Ectodermal cell (in vitro differentiated cells): ENCODE data around the gene GLS.
"Not testable (repeated sequence)": the region's sequence is repeated elsewhere in the genome, so short reads cannot be mapped to it uniquely, and the experiment has no call there.

Source experiments
- H3K27ac ChIP-seq: 2 replicates; pipeline ENCODE4 v1.7.0; 2013; ENCODE audit warnings: mild to moderate bottlenecking, low read depth, low read length; ENCODE audit not compliant: insufficient read depth, poor library complexity, severe bottlenecking
- H3K27me3 ChIP-seq: 2 replicates; pipeline ENCODE4 v1.7.0; 2013; ENCODE audit warnings: mild to moderate bottlenecking, low read length; ENCODE audit not compliant: insufficient read depth, control insufficient read depth, poor library complexity, severe bottlenecking
- H3K36me3 ChIP-seq: one replicate; pipeline ENCODE4 v1.7.0; 2013; ENCODE audit warnings: low read length; ENCODE audit not compliant: control insufficient read depth, insufficient read depth
- H3K4me1 ChIP-seq: one replicate; pipeline ENCODE4 v1.7.0; 2013; ENCODE audit warnings: low read length; ENCODE audit not compliant: control insufficient read depth, insufficient read depth
- H3K4me3 ChIP-seq: 2 replicates; pipeline ENCODE4 v1.7.0; 2013; ENCODE audit warnings: low read depth, low read length, control low read depth; ENCODE audit not compliant: insufficient read depth
- H3K9me3 ChIP-seq: 2 replicates; pipeline ENCODE4 v1.7.0; 2013; ENCODE audit warnings: mild to moderate bottlenecking, low read length, moderate library complexity; ENCODE audit not compliant: control insufficient read depth
- WGBS, 2 experiments: methylation state at CpG; one replicate each; pipeline ENCODE4 v1.1.7; 2013; ENCODE audit warnings: missing lambda C conversion rate in 2 of 2; 5-methylcytosine and 5-hydroxymethylcytosine counted together

The GLS gene

DNA sequence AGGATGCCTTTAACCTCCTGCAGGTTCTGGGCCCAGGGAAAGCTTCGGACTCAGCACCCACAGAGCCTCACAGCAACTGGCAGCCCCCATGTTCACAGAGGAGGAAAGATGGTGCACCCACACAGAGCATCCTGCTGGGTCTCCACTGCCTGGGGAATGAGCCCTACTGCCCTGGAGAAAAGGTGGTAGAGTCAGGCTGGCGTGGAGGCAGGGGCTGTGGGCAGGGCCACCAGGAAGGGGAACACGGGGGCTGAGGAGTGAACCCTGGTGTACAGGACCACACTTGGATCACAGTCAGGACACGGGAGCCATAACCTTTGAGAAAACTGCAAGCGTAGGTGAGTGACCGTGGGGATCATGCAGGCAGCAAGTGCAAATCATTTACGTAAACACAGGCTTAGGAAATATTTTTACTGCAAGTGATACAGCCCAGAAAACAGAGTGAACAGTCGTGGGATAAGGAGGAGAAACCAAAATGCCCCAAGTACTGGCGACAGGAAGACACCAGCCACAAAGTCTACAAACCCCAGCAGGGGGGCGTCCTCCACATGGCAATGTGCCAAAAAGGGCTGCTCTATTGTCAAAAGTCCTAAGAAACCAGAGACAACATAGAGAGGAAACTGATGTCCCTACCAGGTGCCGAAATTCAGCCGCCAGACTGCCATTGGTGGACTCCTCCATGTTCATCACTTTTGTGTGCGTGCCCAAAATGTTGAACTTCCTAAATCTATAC is 105.8 kb downstream of the GLS start:
- 93% methylated on average over 13 of the region's 13 CpGs for WGBS, 2 experiments

DNA sequence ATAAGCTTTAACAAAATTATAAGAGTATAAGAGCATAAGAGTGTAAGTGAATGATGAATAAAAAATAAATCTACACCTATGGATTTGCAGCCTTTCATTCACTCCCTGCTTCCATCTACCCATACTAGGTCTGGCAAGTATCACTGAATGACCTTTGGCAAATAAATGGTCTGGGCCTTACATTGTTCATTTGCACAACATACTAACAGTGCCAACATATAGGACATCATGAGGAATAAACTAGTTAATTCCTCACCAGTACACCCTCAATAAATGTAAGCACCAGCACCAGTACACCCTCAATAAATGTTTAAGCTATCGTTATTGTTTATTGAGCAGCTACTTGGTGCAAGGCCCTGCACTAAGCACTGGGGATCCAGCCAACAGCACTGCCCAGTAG is 106.5 kb downstream of the GLS start:
- WGBS, 2 experiments: 94 to 100% methylated on average over 1 of the region's 1 CpG
- H3K36me3 ChIP-seq: peaks cover 32% of the 10 kb centered on the region
- H3K27ac ChIP-seq: no peak overlapping the region

More for the DNA sequence above, 105.8 kb downstream of the GLS start:
- H3K27me3 ChIP-seq: no peaks in the 10 kb centered on the region
- H3K4me3 ChIP-seq: no peak overlapping the region
- H3K9me3 ChIP-seq: no peaks in the 10 kb centered on the region
- H3K36me3 ChIP-seq: peaks cover 32% of the 10 kb centered on the region
- no peak overlapping the region for H3K27ac ChIP-seq
- H3K4me1 ChIP-seq: no peaks in the 10 kb centered on the region

DNA sequence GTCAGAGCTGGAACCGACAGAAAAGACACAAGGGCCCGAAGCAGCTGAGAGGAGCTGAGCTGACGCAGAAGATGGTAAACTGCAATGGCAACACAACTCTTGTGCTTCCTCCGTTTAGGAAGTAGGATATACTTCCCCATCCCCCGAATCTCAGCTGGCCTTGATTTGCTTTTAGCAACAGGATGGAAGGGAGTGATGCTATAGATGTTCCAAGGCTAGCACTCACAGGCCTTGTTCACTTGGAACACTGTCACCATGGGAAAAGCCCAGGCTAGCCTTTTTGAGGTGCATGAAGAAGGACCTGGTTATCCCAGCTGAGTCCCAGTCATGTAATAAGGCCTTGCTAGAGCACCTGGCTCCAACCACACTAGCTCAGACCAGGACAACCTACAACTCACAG is 107.3 kb downstream of the GLS start:
- H3K9me3 ChIP-seq: no peaks in the 10 kb centered on the region
- WGBS, 2 experiments: 95 to 96% methylated on average over 5 of the region's 5 CpGs

More for the DNA sequence above, 106.5 kb downstream of the GLS start:
- H3K4me1 ChIP-seq: no peaks in the 10 kb centered on the region
- no peaks in the 10 kb centered on the region for H3K27me3 ChIP-seq
- no peaks in the 10 kb centered on the region for H3K9me3 ChIP-seq
- H3K4me3 ChIP-seq: no peak overlapping the region

DNA sequence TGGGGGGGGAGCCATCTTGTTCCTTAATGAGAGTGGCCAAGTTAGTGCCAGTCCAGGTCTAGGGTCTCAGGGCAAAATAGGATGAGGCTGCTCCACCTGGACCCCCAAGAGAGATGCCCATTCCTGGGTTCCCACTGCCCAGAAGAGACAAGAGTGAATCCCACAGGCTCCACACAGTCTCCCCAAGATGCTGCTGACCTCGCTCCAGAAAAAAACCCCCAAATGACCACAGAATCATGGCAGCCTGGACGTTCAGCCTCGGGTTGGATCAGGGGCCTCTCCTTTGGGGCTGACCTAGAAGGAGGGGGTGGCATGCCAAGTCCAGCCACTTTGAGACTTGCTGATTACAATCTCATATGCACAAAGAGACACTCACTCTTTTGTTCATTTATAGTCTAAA is 108.3 kb downstream of the GLS start:
- no peaks in the 10 kb centered on the region for H3K4me1 ChIP-seq
- no peaks in the 10 kb centered on the region for H3K9me3 ChIP-seq
- H3K27me3 ChIP-seq: no peaks in the 10 kb centered on the region
- peaks cover 30% of the 10 kb centered on the region for H3K36me3 ChIP-seq
- no peak overlapping the region for H3K4me3 ChIP-seq
- 92 to 100% methylated on average over 3 of the region's 3 CpGs for WGBS, 2 experiments
- H3K27ac ChIP-seq: no peak overlapping the region

More for the DNA sequence above, 107.3 kb downstream of the GLS start:
- no peaks in the 10 kb centered on the region for H3K27me3 ChIP-seq
- no peaks in the 10 kb centered on the region for H3K4me1 ChIP-seq
- H3K36me3 ChIP-seq: peaks cover 33% of the 10 kb centered on the region
- H3K4me3 ChIP-seq: no peak overlapping the region
- no peak overlapping the region for H3K27ac ChIP-seq

DNA sequence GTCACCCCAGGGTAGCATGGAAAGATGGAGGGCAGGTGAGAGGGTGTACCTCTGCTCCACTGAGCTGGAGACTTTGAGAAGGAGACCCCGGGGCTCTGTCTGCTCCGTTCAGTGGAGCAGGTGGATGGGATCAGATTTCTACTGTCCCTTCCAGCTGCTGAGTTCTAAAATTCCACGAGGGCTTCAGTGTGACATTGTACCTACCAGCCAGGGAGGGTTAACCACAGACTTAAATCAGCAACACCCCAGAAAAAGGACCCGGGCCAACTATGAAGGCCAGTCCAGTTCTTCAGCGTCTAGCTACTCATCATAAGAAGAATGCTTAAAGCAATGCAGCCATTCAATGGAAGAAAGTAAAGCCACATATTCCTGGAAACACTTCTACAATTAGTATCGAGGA is 109.5 kb downstream of the GLS start:
- Histone ChIP-seq H3K27me3 (no peaks in the 10 kb centered on the region), H3K4me1 (no peaks in the 10 kb centered on the region), H3K4me3 (no peak overlapping the region), H3K27ac (no peak overlapping the region), H3K9me3 (no peaks in the 10 kb centered on the region), H3K36me3 (peaks cover 25% of the 10 kb centered on the region)
- 90 to 95% methylated on average over 6 of the region's 6 CpGs for WGBS, 2 experiments

DNA sequence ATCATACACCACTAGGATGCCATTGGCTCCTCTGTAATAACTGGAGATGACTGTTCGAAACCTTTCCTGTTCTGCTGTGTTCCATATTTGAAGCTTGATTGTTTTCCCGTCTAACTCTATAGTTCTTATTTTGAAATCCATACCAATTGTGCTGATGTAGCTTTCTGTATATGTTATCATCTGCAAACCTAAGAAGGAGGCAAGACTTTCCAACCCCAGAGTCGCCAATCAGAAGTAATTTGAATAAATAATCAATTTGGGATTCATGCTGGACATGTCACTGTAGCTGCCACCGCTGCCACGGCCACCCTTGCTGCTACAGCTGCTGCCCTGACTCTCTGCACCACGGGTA is 112.6 kb downstream of the GLS start:
- Histone ChIP-seq H3K27ac (no peak overlapping the region), H3K36me3 (peaks cover 35% of the 10 kb centered on the region), H3K4me1 (no peaks in the 10 kb centered on the region), H3K4me3 (no peak overlapping the region), H3K27me3 (no peaks in the 10 kb centered on the region), H3K9me3 (no peaks in the 10 kb centered on the region)
- WGBS, 2 experiments: 94 to 95% methylated on average over 5 to 6 of the region's 6 CpGs

DNA sequence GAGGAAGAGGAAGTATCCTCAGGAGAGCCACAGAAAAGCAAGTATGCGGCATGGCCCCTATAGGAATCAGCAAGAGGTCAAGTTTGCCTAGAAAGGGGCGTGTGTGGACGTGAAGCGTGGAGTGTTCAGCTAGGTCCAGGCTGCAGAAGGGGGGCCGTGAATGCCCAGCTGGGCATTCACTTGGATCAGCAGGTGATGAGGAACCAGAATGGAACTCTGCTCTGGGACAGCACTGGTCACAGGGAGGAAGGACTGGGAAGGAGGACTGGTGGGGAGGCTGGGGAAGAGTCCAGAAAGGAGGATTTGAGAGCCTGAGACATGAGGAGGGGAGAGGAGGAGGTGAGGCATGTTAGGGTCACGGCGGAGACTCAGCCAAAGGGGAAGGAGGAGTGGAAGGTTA is 113.5 kb downstream of the GLS start:
- H3K27me3 ChIP-seq: no peaks in the 10 kb centered on the region
- no peaks in the 10 kb centered on the region for H3K4me1 ChIP-seq
- no peak overlapping the region for H3K4me3 ChIP-seq
- H3K9me3 ChIP-seq: no peaks in the 10 kb centered on the region
- no peak overlapping the region for H3K27ac ChIP-seq
- peaks cover 29% of the 10 kb centered on the region for H3K36me3 ChIP-seq
- 94 to 95% methylated on average over 7 of the region's 7 CpGs for WGBS, 2 experiments

DNA sequence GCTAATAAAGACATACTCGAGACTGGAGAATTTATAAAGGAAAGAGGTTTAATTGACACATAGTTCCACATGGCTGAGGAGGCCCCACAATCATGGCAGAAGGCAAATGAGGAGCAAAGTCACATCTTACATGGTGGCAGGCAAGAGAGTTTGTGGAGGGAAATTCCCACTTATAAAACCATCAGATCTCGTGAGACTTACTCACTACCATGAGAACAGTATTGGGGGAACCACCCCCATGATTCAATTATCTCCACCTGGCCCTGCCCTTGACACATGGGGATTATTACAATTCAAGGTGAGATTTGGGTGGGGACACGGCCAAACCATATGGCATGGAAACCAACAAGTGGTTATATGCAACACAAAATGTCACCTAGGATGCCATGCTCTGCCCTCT is 114.7 kb downstream of the GLS start:
- 89 to 97% methylated on average over 3 of the region's 3 CpGs for WGBS, 2 experiments
- H3K9me3 ChIP-seq, H3K4me3 ChIP-seq, H3K27me3 ChIP-seq, H3K4me1 ChIP-seq, H3K27ac ChIP-seq: not testable (repeated sequence)
- H3K36me3 ChIP-seq: peaks cover 36% of the 10 kb centered on the region

DNA sequence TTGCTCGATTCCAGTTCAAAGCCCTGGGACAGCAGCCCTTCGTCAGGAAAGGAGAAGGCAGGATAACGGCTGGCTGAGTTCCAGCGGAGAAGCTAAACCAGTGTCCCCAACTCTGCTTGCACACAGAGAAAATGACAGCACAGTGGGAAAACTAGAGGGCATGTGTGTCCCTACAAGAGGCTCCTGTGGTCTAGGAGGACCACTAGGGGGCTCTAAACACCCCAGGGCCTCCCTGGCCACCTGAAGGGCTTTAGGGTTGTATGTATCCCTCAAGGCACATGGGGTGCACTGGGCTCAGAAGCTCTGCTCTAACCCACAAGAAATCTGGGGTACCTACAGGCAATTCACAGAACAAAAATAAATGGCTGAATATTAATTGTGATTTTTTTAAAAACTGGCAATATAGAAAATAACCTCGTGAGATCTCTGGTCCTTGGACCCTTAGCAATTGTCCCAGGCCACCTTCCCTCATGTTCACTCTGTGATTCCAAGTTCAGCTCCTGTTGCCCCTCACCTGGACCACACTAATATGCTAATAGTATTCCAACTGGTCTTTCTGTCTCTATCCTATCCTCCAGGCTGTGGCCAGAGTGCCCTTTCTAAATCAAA is 115.8 kb downstream of the GLS start:
- Histone ChIP-seq H3K9me3 (no peaks in the 10 kb centered on the region), H3K36me3 (peaks cover 38% of the 10 kb centered on the region), H3K4me3 (no peak overlapping the region), H3K27ac (no peak overlapping the region), H3K27me3 (no peaks in the 10 kb centered on the region), H3K4me1 (no peaks in the 10 kb centered on the region)
- WGBS, 2 experiments: 88 to 93% methylated on average over 5 of the region's 5 CpGs

DNA sequence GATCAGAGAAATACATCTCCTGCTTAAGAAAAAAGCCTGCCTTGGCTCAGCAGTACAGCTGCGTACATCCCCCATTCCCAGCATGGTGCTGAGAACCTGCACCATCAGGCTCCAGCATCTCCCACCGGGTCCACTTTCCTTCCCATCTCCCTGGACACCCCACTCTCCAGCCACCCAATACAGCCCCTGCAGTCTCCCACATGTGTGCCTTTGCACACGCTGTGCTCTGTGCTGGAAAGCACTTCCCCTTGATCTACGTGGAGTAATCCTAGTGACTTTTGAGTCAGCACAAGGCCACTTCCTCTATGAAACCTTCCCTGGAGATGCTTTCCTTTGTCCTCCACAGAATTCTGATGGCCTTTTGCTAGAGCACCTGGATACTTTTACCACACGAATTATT is 116.3 kb downstream of the GLS start:
- Histone ChIP-seq H3K27me3 (no peaks in the 10 kb centered on the region), H3K36me3 (peaks cover 38% of the 10 kb centered on the region), H3K9me3 (no peaks in the 10 kb centered on the region), H3K27ac (no peak overlapping the region), H3K4me3 (no peak overlapping the region), H3K4me1 (no peaks in the 10 kb centered on the region)
- WGBS, 2 experiments: 92 to 95% methylated on average over 5 of the region's 5 CpGs
